Measurements from ENCODE around the gene SLC5A10.

Gene SLC5A10

DNA sequence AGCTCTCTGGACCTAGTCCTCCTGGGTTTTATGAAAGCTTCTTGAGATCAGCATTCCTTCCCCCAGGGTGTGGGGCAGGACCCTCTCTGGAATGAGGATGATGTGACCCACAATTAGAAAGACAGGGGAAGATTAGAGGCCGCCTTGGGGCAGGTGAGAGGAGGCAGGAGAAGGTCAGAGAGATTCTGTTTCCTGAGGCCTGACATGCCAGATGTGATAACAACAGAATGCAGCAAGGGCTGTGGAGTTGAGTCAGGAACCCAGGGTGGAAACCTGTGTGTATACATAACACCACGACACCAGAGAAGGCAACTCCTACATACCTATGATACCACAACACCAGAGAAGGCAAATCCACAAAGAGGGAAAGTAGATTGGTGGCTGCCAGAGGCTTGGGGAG is 5.4 kb upstream of the SLC5A10 start:
- Histone ChIP-seq H3K4me3 (ENCODE audit: control insufficient read depth in 1 of 7, extremely low read depth in 1 of 7, insufficient read depth in 4 of 7, low read depth in 2 of 7, low read length in 6 of 7) (no peak overlapping the region), H3K27ac (ENCODE audit: insufficient read depth in 1 of 2, low read depth in 1 of 2, low read length in 2 of 2, poor library complexity in 1 of 2, severe bottlenecking in 2 of 2) (no peak overlapping the region), H3K27me3 (replicated peaks in 2 of 5; ENCODE audit: control insufficient read depth in 4 of 5, insufficient read depth in 5 of 5, low read length in 4 of 5) (no peaks in the 10 kb centered on the region), H3K9me3 (ENCODE audit: control extremely low read depth in 1 of 5, control insufficient read depth in 4 of 5, insufficient read depth in 2 of 5, low read depth in 1 of 5, low read length in 4 of 5) (no peaks in the 10 kb centered on the region), H3K36me3 (ENCODE audit: control insufficient read depth in 4 of 4, insufficient read depth in 4 of 4, low read length in 3 of 4) (no peaks in the 10 kb centered on the region), H3K4me1 (ENCODE audit: control extremely low read depth in 1 of 4, control insufficient read depth in 4 of 4, insufficient read depth in 4 of 4, low read length in 3 of 4) (peaks cover 0 to 2% (median 0%) of the 10 kb centered on the region in 4 experiments)
- ChIA-PET CTCF (interaction anchor here (1.0 kb wide), 1 partner anchor 15 kb away, joined by 3 read pairs; no protein-coding TSS in a partner anchor), POLR2A (no interaction called here)
- DNase-seq, result no peak
- 100% methylated on average over 1 of the region's 2 CpGs for WGBS (ENCODE audit: insufficient coverage)

DNA sequence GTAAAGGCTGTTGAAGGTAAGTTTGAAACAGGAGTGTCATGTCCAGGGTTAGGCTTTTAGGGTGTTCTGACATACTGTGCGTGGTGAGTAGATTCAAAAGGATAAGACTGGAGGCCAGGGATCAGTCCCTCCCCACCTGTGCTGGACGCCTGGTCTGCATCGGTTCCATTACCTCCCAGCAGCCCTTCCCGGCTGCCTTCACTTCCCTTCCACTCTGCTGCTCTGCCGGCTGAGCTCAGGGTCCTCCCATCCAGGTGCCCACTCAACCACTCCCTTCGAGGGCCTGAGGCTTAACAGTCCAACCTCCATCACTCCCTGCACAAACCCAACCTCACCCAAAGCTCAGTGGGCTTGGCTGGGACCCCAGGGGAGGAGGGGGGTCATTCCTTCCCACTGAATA is 4.1 kb upstream of the SLC5A10 start:
- H3K4me3 ChIP-seq (ENCODE audit: control insufficient read depth in 1 of 7, extremely low read depth in 1 of 7, insufficient read depth in 4 of 7, low read depth in 2 of 7, low read length in 6 of 7), result no peak overlapping the region
- ChIA-PET CTCF (interaction anchor here (2.9 kb wide), 1 partner anchor 13 kb away, joined by 16 read pairs; no protein-coding TSS in a partner anchor), POLR2A (no interaction called here)
- no peaks in the 10 kb centered on the region for H3K36me3 ChIP-seq (ENCODE audit: control insufficient read depth in 4 of 4, insufficient read depth in 4 of 4, low read length in 3 of 4)
- DNase-seq, result no peak
- 88% methylated on average over 5 of the region's 6 CpGs for WGBS (ENCODE audit: insufficient coverage)
- H3K4me1 ChIP-seq (ENCODE audit: control extremely low read depth in 1 of 4, control insufficient read depth in 4 of 4, insufficient read depth in 4 of 4, low read length in 3 of 4), result peaks cover 0 to 2% (median 0%) of the 10 kb centered on the region in 4 experiments
- no peak overlapping the region for H3K27ac ChIP-seq (ENCODE audit: insufficient read depth in 1 of 2, low read depth in 1 of 2, low read length in 2 of 2, poor library complexity in 1 of 2, severe bottlenecking in 2 of 2)
- H3K27me3 ChIP-seq (replicated peaks in 2 of 5; ENCODE audit: control insufficient read depth in 4 of 5, insufficient read depth in 5 of 5, low read length in 4 of 5), result no peaks in the 10 kb centered on the region
- no peaks in the 10 kb centered on the region for H3K9me3 ChIP-seq (ENCODE audit: control extremely low read depth in 1 of 5, control insufficient read depth in 4 of 5, insufficient read depth in 2 of 5, low read depth in 1 of 5, low read length in 4 of 5)

DNA sequence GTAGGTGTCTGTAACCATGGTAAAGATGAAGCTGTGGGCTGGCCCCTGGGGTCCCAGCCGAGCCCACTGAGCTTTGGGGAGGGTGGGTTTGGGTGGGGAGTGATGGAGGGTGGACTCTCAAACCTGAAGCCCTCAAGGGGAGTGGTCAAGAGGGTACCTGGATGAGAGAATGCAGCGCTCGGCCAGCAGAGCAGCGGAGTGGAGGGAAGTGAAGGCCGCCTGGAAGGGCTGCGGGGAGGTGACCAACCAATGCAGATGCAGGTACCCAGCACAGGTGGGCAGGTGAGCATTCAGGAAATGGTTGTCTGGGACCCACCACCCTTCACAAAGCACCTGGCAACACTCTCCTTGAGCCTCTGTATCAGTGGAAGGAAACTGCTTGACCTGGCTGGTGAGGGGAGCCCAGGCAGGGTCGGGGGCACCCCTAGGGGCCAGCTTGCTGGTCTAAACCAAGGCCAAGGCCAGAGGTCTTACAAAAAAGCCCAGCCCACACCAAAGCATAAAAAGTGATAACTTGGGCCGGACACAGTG is 3.4 kb upstream of the SLC5A10 start:
- 90% methylated on average over 8 of the region's 8 CpGs for WGBS (ENCODE audit: insufficient coverage)
- no peak overlapping the region for H3K4me3 ChIP-seq (ENCODE audit: control insufficient read depth in 1 of 7, extremely low read depth in 1 of 7, insufficient read depth in 4 of 7, low read depth in 2 of 7, low read length in 6 of 7)
- no peaks in the 10 kb centered on the region for H3K27me3 ChIP-seq (replicated peaks in 2 of 5; ENCODE audit: control insufficient read depth in 4 of 5, insufficient read depth in 5 of 5, low read length in 4 of 5)
- H3K9me3 ChIP-seq (ENCODE audit: control extremely low read depth in 1 of 5, control insufficient read depth in 4 of 5, insufficient read depth in 2 of 5, low read depth in 1 of 5, low read length in 4 of 5), result no peaks in the 10 kb centered on the region
- no peak overlapping the region for H3K27ac ChIP-seq (ENCODE audit: insufficient read depth in 1 of 2, low read depth in 1 of 2, low read length in 2 of 2, poor library complexity in 1 of 2, severe bottlenecking in 2 of 2)
- POLR2A ChIA-PET, result no interaction called here
- DNase-seq, result no peak
- H3K4me1 ChIP-seq (ENCODE audit: control extremely low read depth in 1 of 4, control insufficient read depth in 4 of 4, insufficient read depth in 4 of 4, low read length in 3 of 4), result peaks cover 0 to 2% (median 0%) of the 10 kb centered on the region in 4 experiments
- CTCF ChIA-PET, result interaction anchor here (1.1 to 2.9 kb wide), 3 partner anchors 12 to 30 kb away, joined by 3 to 16 read pairs (median 3); no protein-coding TSS in a partner anchor
- H3K36me3 ChIP-seq (ENCODE audit: control insufficient read depth in 4 of 4, insufficient read depth in 4 of 4, low read length in 3 of 4), result no peaks in the 10 kb centered on the region

DNA sequence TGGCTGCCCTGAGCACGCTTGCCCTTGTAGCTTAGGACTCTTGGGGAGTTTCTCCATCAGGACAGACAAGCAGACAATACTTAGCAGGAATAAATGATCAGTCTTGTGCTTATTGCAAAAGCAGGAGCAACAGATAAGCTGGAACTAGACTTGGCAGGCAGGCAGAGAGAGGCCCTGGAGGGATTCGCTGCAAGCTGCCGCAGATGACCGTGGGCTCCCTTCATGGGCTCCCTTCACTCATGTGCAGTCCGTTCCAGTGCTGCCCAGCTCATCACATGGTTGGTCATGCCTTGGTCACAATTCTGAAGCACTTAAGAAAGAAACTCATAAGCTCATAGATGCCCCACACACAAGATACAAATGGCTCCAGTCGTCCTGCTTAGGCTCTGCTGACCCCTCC is 2.4 kb upstream of the SLC5A10 start:
- Histone ChIP-seq H3K27ac (ENCODE audit: insufficient read depth in 1 of 2, low read depth in 1 of 2, low read length in 2 of 2, poor library complexity in 1 of 2, severe bottlenecking in 2 of 2) (no peak overlapping the region), H3K9me3 (ENCODE audit: control extremely low read depth in 1 of 5, control insufficient read depth in 4 of 5, insufficient read depth in 2 of 5, low read depth in 1 of 5, low read length in 4 of 5) (no peaks in the 10 kb centered on the region), H3K4me1 (ENCODE audit: control extremely low read depth in 1 of 4, control insufficient read depth in 4 of 4, insufficient read depth in 4 of 4, low read length in 3 of 4) (peaks cover 0 to 2% (median 0%) of the 10 kb centered on the region in 4 experiments), H3K27me3 (replicated peaks in 2 of 5; ENCODE audit: control insufficient read depth in 4 of 5, insufficient read depth in 5 of 5, low read length in 4 of 5) (no peaks in the 10 kb centered on the region), H3K4me3 (ENCODE audit: control insufficient read depth in 1 of 7, extremely low read depth in 1 of 7, insufficient read depth in 4 of 7, low read depth in 2 of 7, low read length in 6 of 7) (no peak overlapping the region), H3K36me3 (ENCODE audit: control insufficient read depth in 4 of 4, insufficient read depth in 4 of 4, low read length in 3 of 4) (no peaks in the 10 kb centered on the region)
- ChIA-PET POLR2A (no interaction called here), CTCF (interaction anchor here (0.9 to 2.9 kb wide), 5 partner anchors 11 to 324 kb away, joined by 3 to 16 read pairs (median 3); no protein-coding TSS in a partner anchor)
- no peak for DNase-seq
- WGBS (ENCODE audit: insufficient coverage), result 97% methylated on average over 5 of the region's 6 CpGs

DNA sequence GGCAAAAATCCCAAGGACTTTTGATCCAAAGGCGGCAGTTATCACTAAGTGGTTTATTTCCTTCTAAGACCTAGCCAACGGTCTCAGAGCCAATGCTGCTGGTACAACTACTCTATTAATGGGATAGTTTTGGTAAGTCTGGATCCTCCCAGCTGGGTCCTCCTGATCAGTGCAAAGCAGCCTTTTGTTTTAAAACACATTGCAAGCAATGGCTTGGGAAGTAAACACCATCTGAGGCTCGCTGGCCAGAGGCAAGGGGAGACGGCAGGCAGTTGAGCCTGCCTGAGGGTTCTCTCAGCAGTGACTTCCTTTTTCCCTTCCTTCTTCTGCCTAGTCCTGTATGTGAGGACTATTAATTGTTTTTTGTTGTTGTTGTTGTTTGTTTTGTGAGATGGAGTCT is 1.6 kb upstream of the SLC5A10 start:
- Histone ChIP-seq H3K27ac (ENCODE audit: insufficient read depth in 1 of 2, low read depth in 1 of 2, low read length in 2 of 2, poor library complexity in 1 of 2, severe bottlenecking in 2 of 2) (no peak overlapping the region), H3K27me3 (replicated peaks in 2 of 5; ENCODE audit: control insufficient read depth in 4 of 5, insufficient read depth in 5 of 5, low read length in 4 of 5) (no peaks in the 10 kb centered on the region), H3K9me3 (ENCODE audit: control extremely low read depth in 1 of 5, control insufficient read depth in 4 of 5, insufficient read depth in 2 of 5, low read depth in 1 of 5, low read length in 4 of 5) (no peaks in the 10 kb centered on the region), H3K4me1 (ENCODE audit: control extremely low read depth in 1 of 4, control insufficient read depth in 4 of 4, insufficient read depth in 4 of 4, low read length in 3 of 4) (peaks cover 0 to 3% (median 0%) of the 10 kb centered on the region in 4 experiments), H3K4me3 (ENCODE audit: control insufficient read depth in 1 of 7, extremely low read depth in 1 of 7, insufficient read depth in 4 of 7, low read depth in 2 of 7, low read length in 6 of 7) (no peak overlapping the region), H3K36me3 (ENCODE audit: control insufficient read depth in 4 of 4, insufficient read depth in 4 of 4, low read length in 3 of 4) (no peaks in the 10 kb centered on the region)
- ChIA-PET POLR2A (no interaction called here), CTCF (interaction anchor here (2.9 kb wide), 1 partner anchor 10 kb away, joined by 16 read pairs; no protein-coding TSS in a partner anchor)
- WGBS (ENCODE audit: insufficient coverage), result 61% methylated on average over 2 of the region's 4 CpGs
- no peak for DNase-seq

DNA sequence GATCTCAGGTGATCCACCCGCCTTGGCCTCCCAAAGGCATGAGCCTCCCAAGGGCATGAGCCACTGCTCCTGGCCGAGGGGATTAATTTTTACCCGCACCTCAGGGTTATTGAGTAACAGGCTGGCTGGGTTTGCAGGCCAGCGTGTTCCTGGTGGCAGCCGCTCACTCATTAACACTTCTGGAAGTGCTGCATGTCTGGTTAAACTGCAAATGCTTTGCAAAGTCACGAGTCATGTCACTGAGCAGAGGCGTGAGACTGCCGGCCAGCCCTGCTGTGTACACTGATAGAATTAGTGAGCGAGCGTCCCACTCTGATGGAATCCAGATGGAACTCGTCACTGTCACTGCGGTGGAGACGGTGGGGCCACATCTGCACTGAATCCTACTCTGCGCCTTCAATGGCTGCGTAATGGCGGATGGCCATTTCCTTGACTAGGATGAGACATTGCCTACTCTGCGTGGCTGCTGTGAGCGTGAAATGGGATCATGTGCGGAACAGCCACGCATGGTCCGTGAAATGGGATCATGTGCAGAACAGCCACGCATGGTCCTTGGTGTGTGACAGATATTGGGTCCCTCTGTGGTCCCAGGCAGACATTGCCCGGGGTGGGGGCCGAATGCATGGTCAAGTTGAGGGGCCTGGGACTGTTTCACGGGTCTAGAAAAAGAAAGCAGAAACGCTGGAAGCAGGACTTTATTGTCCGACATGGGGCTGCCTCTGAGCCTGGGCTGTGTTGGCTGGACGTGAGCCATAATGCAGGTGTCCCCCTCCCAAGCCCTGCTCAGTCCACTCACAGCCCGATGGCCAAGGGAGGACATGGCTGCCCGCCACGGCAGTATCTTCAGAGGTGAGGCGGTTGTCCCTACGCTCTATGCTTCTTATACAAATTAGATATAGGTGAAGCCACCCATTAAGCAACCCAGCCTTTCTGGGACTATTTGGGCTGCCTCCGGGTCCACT is 740 bp upstream of the SLC5A10 start:
- Histone ChIP-seq H3K36me3 (ENCODE audit: control insufficient read depth in 4 of 4, insufficient read depth in 4 of 4, low read length in 3 of 4) (no peaks in the 10 kb centered on the region), H3K9me3 (ENCODE audit: control extremely low read depth in 1 of 5, control insufficient read depth in 4 of 5, insufficient read depth in 2 of 5, low read depth in 1 of 5, low read length in 4 of 5) (no peaks in the 10 kb centered on the region), H3K4me1 (ENCODE audit: control extremely low read depth in 1 of 4, control insufficient read depth in 4 of 4, insufficient read depth in 4 of 4, low read length in 3 of 4) (peaks cover 0 to 6% (median 0%) of the 10 kb centered on the region in 4 experiments), H3K27me3 (replicated peaks in 2 of 5; ENCODE audit: control insufficient read depth in 4 of 5, insufficient read depth in 5 of 5, low read length in 4 of 5) (no peaks in the 10 kb centered on the region), H3K4me3 (ENCODE audit: control insufficient read depth in 1 of 7, extremely low read depth in 1 of 7, insufficient read depth in 4 of 7, low read depth in 2 of 7, low read length in 6 of 7) (no peak overlapping the region), H3K27ac (ENCODE audit: insufficient read depth in 1 of 2, low read depth in 1 of 2, low read length in 2 of 2, poor library complexity in 1 of 2, severe bottlenecking in 2 of 2) (no peak overlapping the region)
- no peak for DNase-seq
- 90% methylated on average over 34 of the region's 34 CpGs for WGBS (ENCODE audit: insufficient coverage)
- ChIA-PET POLR2A (no interaction called here), CTCF (interaction anchor here (1.4 kb wide), 1 partner anchor 13 kb away, joined by 7 read pairs; no protein-coding TSS in a partner anchor)

All from common myeloid progenitor, CD34-positive (primary cell).